ENCODE data around the gene ZNF597.
A peak's percentile ranks its signal among the peaks of the same experiment; 100 is the strongest.

ZNF597 gene

GRCh38 chr16:3443108-3444031 lies at the start of gene ZNF597, which contains the start of gene NAA60:
Gene ZNF597, minus strand, starts transcription at chr16:3443504. Its CDS starts 351 bp downstream, at chr16:3443153.
Gene NAA60, plus strand, starts transcription at chr16:3443680. Its CDS starts 32,548 bp downstream, at chr16:3476228.
- DNase-seq (ENCODE audit: low spot score): peak; percentile 89

GRCh38 chr16:3492356-3492755 lies 49.1 kb upstream of the ZNF597 start:
- DNase-seq (ENCODE audit: low spot score): no peak

GRCh38 chr16:3490911-3491629 lies 47.8 kb upstream of the ZNF597 start:
- DNase-seq (ENCODE audit: low spot score): peak; percentile 55

GRCh38 chr16:3488801-3489200 lies 45.5 kb upstream of the ZNF597 start:
- DNase-seq (ENCODE audit: low spot score): no peak

GRCh38 chr16:3487521-3488410 lies 44.5 kb upstream of the ZNF597 start:
- no peak for DNase-seq (ENCODE audit: low spot score)

GRCh38 chr16:3486506-3487215 lies 43.4 kb upstream of the ZNF597 start:
- no peak for DNase-seq (ENCODE audit: low spot score)

- DNase-seq (ENCODE audit: low spot score): no peak
Observed at GRCh38 chr16:3485821-3486505, 42.7 kb upstream of the ZNF597 start.

GRCh38 chr16:3485097-3485745 lies 41.9 kb upstream of the ZNF597 start:
- DNase-seq (ENCODE audit: low spot score): no peak

GRCh38 chr16:3484318-3485096 lies 41.2 kb upstream of the ZNF597 start:
- DNase-seq (ENCODE audit: low spot score): no peak

- DNase-seq (ENCODE audit: low spot score): no peak
Observed at GRCh38 chr16:3482659-3483241, 39.4 kb upstream of the ZNF597 start.

GRCh38 chr16:3481696-3482658 lies 38.7 kb upstream of the ZNF597 start:
- DNase-seq (ENCODE audit: low spot score): no peak

- peak; percentile 69 for DNase-seq (ENCODE audit: low spot score)
Observed at GRCh38 chr16:3480901-3481695, 37.8 kb upstream of the ZNF597 start.

- no peak for DNase-seq (ENCODE audit: low spot score)
Observed at GRCh38 chr16:3479654-3480216, 36.4 kb upstream of the ZNF597 start.

GRCh38 chr16:3478242-3478925 lies 35.1 kb upstream of the ZNF597 start:
- DNase-seq (ENCODE audit: low spot score): no peak

- no peak for DNase-seq (ENCODE audit: low spot score)
Observed at GRCh38 chr16:3476409-3476808, 33.1 kb upstream of the ZNF597 start.
